ENCODE measurements around the gene APBB2. TPM values are rescaled to one million over a fixed set of nuclear protein-coding genes. Genes with fewer than 3 reads are reported as not detected.

The APBB2 gene
- total and polyA plus RNA-seq, 2 experiments from 2014 or later = 35.8 to 74.8 TPM

GRCh38 chr4:40931841-40932240 lies 282.5 kb downstream of the APBB2 start (continued):
- TF ChIP-seq, protein P1, sequence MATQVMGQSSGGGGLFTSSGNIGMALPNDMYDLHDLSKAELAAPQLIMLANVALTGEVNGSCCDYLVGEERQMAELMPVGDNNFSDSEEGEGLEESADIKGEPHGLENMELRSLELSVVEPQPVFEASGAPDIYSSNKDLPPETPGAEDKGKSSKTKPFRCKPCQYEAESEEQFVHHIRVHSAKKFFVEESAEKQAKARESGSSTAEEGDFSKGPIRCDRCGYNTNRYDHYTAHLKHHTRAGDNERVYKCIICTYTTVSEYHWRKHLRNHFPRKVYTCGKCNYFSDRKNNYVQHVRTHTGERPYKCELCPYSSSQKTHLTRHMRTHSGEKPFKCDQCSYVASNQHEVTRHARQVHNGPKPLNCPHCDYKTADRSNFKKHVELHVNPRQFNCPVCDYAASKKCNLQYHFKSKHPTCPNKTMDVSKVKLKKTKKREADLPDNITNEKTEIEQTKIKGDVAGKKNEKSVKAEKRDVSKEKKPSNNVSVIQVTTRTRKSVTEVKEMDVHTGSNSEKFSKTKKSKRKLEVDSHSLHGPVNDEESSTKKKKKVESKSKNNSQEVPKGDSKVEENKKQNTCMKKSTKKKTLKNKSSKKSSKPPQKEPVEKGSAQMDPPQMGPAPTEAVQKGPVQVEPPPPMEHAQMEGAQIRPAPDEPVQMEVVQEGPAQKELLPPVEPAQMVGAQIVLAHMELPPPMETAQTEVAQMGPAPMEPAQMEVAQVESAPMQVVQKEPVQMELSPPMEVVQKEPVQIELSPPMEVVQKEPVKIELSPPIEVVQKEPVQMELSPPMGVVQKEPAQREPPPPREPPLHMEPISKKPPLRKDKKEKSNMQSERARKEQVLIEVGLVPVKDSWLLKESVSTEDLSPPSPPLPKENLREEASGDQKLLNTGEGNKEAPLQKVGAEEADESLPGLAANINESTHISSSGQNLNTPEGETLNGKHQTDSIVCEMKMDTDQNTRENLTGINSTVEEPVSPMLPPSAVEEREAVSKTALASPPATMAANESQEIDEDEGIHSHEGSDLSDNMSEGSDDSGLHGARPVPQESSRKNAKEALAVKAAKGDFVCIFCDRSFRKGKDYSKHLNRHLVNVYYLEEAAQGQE (IDR thresholded peaks at IDR 0.05; ENCODE audit: unreplicated experiment) = no peak
- TF ChIP-seq NANOG (IDR thresholded peaks at IDR 0.05; ENCODE audit: borderline replicate concordance) (no peak), ETS1 (IDR thresholded peaks at IDR 0.05) (no peak), STAT1 (IDR thresholded peaks at IDR 0.05; ENCODE audit: unreplicated experiment) (no peak), JUNB (IDR thresholded peaks at IDR 0.05; ENCODE audit: unreplicated experiment) (no peak)

GRCh38 chr4:40931238-40931637 lies 283.1 kb downstream of the APBB2 start:
- Mint-ChIP-seq H3K4me3 (no peak overlapping the region), H3K27me3 (ENCODE audit: insufficient read depth, low read depth, poor library complexity) (peaks cover 5% of the 10 kb centered on the region), H3K9me3 (no peaks in the 10 kb centered on the region), H3K4me1 (peaks cover 46% of the 10 kb centered on the region), H3K36me3 (ENCODE audit: low read depth) (no peaks in the 10 kb centered on the region; the same call in 2 of the 3 replicates), H3K27ac (peak overlapping the region; percentile 37; the same call in 1 of the 2 replicates)
- Histone ChIP-seq H4K20me1 (replicated peaks; ENCODE audit: insufficient read depth) (no peaks in the 10 kb centered on the region), H3K79me2 (replicated peaks; ENCODE audit: insufficient read depth) (no peaks in the 10 kb centered on the region), H3K4me1 (ENCODE audit: insufficient read depth) (peaks cover 22% of the 10 kb centered on the region), H3K9me2 (ENCODE audit: insufficient read depth) (no peaks in the 10 kb centered on the region), H2AFZ (no peak overlapping the region), H3K27ac (ENCODE audit: low read depth) (peak overlapping the region; percentile 67; the same call in 1 of the 2 replicates), H3K4me2 (no peak overlapping the region), H3F3A (replicated peaks; ENCODE audit: low read depth) (no peaks in the 10 kb centered on the region), H3K4me3 (no peak overlapping the region), H3K27me3 (ENCODE audit: insufficient read depth) (no peaks in the 10 kb centered on the region), H3K36me3 (ENCODE audit: insufficient read depth) (no peaks in the 10 kb centered on the region)
- DNase-seq (ENCODE audit: low spot score) = no peak
- ATAC-seq = no peak
- TF ChIP-seq NANOG (IDR thresholded peaks at IDR 0.05; ENCODE audit: borderline replicate concordance) (no peak), EZH2 (IDR thresholded peaks at IDR 0.05; ENCODE audit: low read depth, unreplicated experiment) (no peak), CREB1 (CRISPR knock-in tag; IDR thresholded peaks at IDR 0.05; ENCODE audit: low read depth) (no peak), ZNF462 (CRISPR knock-in tag; IDR thresholded peaks at IDR 0.05) (no peak), POLR2AphosphoS5 (IDR thresholded peaks at IDR 0.05; ENCODE audit: low read depth) (no peak)
- TF ChIP-seq, protein P1 (IDR thresholded peaks at IDR 0.05; ENCODE audit: unreplicated experiment) = no peak
